HG03025 (cell line): Measurements from ENCODE around the gene MACROD1.
"Not testable (repeated sequence)": the region's sequence is repeated elsewhere in the genome, so short reads cannot be mapped to it uniquely, and the experiment has no call there.

ENCODE experiments used
- ATAC-seq: cut with Tn5 transposase; IDR thresholded peaks from one replicate; pipeline ENCODE4 v1.9.1; 2021; ENCODE audit warnings: mild to moderate bottlenecking, moderate library complexity; ENCODE audit not compliant: unreplicated experiment, low FRiP score

The MACROD1 gene

DNA sequence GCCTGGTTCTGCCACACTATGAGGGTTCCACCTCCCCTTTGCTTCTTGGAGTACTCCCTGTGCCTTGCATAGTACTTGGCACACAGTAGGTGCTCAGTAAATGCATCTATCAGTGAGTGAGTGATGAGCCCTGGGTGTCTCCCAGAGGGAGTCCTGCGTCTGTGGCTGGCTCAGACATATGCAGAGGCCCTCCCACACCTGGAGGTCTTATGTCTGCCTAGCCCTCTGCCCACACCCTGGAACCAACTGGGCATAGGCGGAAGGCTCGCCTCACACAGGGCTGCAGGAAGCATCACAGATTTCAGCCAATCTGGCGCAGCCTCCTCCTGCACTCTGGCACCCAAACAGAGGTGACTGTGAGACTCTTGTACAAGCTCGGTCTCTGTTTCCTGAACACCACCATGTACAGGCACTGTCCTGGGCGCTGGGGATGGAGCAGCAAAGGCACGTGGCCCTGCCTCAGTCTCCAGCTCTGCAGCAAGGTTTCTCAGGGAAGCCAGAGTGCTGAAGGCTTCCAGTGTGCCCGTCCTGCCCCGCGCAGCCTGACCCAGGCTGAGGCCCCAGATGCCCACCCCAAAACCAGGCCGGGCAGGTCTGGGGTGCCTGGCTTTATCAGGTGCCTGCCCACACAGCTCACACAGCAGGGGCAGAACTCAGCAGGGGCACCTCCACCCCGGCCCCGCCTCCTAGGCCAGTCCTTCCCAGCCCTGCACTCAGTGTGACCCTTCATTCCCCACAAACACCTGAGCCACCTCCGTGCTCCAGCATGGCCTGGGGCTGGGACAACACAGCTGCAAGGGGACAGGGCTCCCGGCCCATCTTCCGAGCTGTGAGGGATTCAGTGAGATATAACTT is 103.5 kb downstream of the MACROD1 start:
- no peak for ATAC-seq

DNA sequence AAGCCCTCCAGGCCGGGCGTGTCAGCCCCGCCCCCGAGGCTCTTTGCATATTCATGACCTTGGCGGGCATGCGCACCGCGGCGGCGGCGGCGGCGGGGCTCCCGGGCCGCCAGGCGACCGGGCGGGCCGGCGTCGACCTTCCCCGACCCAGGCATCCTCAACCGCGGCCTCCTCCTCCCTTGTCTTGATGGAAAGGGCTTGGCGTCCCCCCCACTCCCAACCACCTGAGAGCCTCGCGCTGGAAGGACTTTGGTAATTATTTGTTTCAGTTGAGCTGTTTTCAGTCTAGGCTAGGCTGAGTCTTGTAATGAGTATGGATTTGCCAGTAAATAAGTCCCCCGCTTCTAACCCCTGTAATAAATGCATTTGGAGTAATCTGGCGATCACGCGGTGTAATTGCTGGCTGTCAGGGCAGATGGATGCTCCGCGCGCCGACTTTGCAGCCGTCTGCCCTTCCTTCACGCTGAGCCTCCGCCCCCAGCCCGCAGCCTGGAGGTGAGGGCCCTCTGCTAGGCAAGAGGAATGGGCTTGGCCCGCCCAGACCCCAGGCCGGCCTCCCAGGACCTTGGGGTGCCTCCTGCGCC is 105.0 kb downstream of the MACROD1 start:
- no peak for ATAC-seq

GRCh38 chr11:64060263-64060860 is 105.6 kb downstream of the MACROD1 start:
- ATAC-seq: no peak

GRCh38 chr11:64059339-64060140 is 106.4 kb downstream of the MACROD1 start:
- no peak for ATAC-seq

DNA sequence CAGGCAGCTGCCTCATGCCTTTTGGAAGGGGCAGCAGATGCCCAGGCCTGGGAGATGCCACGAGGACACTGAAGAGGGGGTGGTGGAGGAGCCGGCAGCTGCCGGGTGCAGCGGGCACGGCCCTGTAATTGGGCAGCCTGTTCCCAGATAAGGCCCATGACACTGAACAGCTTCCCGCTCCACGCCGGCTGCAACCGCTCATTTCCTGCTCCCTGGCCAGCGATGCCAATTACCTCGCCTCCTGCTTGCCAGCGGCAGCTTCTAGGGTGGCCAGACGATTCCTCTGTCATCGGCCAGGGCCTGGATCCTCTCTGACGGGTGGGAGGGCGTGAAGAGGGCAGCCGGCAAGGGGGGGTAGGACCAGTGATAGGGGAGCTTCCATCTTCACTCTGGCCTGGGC is 107.4 kb downstream of the MACROD1 start:
- no peak for ATAC-seq

GRCh38 chr11:64057890-64058289 is 108.0 kb downstream of the MACROD1 start:
- no peak for ATAC-seq

GRCh38 chr11:64056861-64057260 is 109.1 kb downstream of the MACROD1 start:
- ATAC-seq: no peak

- ATAC-seq: no peak
These were observed 109.6 kb downstream of the MACROD1 start for GRCh38 chr11:64056213-64056785.

- no peak for ATAC-seq
These were observed 110.8 kb downstream of the MACROD1 start for GRCh38 chr11:64055077-64055476.

DNA sequence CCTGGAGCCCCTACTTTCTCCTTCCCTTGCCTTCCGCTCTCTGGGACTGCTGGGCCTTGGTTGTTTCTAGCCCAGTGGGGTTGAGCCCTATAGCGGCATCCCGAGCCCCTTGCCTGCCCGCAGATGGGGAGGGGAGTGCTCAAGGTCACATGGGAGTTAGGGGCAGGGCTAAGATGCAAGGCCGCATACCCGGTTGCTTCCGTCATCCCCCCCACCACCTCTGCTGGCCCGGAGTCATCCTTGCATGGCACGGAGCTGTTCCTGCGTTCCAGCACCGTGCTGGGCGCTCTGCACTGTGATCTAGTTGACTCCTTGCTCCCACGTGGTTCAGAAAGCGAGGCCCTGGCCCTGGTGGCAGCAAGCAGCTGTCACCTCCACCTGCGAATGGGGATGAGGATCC is 112.2 kb downstream of the MACROD1 start:
- ATAC-seq: no peak

DNA sequence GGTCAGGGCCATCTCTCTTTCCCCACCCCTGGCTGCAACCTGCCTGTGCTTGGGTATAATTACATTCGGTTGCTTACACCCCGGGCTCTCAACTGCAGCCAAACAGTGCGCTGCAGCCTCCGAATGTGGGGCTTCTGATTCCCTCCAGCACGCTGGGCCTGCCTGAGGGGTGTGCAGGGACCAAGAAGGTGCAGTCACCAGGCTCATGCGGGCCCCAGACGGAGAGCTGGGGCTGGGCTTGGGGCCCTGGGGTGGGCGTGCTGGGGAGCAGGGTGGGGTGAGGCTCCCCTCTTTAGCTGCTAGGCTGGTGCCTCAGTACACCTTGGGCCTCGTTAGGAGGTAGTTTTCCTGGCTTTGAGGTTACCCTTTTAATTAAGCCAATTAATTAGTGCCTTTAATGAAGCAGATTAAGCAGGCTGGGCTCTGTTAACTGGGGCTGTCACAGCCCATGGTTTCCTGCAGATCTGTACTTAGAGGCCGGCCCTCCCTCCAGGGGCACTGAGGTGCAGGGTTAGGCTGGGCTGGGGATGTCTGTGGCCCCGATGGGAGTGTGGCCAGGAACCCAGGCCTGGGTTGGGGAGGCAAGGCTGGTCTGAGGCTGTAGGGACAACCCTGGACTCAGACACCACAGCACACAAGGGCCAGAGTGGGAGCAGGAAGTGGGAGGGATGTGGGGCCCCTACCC is 112.8 kb downstream of the MACROD1 start:
- no peak for ATAC-seq

DNA sequence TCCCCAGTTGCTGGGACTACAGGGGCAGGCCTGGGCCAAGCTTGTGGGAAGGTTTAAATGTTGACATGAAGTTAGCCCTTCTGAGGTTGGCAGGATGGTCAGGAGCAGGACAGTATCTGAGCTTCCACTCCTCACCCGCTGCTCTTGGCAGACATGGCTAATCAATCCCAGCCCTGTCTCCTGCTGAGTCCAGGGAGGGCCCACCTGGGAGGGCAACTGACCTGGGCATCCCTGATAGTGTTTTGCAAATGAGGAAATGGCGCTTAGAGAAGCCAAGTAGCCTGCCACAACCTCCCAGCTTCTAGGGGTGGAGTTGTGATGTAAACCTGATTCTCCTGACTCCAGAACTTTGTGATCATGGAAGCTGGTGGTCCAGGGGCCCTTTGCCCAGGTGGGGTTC is 113.5 kb downstream of the MACROD1 start:
- ATAC-seq: no peak

DNA sequence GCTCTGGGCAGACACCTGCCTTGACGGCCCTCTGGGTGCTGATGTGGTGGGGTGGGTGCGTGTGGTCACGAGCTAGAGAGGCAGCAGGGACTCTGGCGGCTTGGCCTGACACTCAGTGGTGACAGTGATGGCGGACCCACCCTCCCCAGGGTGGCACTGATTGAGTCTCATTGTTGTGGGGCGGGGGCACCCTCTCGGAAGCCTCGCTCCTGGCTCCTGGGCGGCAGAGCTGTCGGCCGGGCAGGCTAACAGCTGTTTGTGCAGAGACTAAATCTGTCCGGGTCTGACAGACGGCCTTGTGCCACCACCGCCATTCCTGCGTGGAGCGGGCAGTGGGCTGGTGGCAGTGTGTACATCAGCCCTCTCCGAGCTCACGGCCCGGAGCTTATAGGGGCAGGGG is 114.6 kb downstream of the MACROD1 start:
- ATAC-seq: no peak

DNA sequence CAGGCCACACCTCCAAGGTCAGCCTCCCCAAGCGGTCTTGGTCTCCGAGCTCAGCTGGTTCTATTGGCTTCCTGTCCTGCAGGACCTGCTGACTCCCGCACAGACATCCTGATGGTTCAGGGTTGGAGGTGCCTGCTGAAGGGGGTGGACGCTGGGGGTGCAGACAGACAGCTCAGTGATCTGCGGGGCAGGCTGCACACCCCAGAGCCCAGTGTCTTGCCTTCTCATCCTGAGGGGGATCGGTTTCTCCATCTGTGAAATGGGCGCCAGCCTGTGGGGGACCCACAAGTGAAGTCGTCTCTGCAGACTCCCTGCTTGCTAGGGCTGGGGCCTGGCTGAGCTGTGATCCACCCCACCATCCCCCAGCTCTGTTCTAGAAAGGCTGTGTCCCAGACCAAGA is 116.4 kb downstream of the MACROD1 start:
- ATAC-seq: no peak

DNA sequence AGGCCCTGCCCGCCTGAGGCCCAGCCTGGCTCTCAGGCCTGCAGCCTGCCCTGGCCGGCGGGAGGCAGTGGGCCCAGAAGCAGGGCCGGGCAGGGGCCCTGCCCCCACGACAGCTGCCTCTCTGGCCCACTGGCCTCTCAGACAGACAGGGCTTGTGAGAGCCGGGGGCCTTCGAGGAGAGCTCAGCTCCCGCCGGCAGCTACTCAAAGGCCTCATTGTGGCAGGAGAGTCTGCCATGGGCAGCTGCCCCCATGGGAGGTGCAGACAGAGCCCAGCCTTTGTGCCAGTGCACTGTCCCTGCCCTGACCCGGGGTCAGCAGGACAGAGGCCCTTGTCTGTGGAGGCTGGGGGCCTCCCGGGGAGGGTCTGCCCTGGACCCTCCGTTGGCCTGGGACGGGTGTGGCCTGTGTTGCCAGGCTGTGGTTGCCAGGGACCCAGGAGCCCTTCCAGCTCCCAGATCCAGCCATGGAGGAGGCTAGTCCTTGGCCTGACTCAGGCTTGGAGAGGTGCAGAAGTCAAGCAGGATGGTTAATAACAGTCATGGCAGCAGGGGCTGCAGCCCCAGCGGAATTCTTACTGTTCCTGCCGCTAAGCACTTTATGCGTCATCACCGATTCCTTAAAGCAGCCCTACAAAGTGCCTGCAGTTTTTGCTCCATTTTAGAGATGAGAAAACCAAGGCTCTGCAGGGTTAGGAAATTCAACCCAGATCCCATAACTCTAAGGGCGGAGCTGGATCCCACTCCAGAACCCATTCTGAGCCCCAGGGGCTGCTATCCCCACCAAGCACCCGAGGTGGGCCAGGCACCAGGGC is 117.7 kb downstream of the MACROD1 start:
- ATAC-seq: no peak

DNA sequence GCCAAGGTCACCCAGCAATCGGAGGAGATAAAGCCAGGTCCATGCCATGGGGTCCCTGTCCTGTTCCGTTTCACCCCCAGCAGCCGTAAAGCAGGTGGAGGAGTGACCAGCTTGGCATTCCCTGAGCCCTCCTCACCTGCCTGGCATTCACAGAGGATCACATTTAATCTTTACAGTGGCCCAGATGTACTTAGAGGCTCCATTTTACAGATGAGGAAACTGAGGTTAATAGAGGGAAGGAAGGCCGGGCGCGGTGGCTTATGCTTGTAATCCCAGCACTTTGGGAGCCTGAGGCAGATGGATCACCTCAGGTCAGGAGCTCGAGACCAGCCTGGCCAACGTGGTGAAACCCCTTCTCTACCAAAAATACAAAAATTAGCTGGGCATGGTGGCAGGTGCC is 118.5 kb downstream of the MACROD1 start:
- not testable (repeated sequence) for ATAC-seq

DNA sequence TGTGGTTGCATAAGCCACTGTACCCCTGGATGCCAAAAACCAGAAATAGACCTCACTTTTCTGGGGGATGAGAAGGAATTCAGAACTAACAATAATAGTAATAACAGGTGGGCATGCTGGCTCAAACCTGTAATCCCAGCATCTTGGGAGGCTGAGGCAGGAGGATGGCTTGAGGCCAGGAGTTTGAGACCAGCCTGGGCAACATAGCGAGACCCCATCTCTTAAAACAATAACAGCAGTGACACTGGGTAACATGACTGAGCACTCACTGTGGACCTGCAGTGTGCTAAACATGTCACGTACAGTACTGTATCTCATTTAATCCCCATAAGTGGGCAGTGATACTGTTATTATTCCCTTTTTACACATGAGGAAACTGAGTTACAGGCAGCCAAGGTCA is 120.2 kb downstream of the MACROD1 start:
- no peak for ATAC-seq

- ATAC-seq: no peak
These were observed 121.1 kb downstream of the MACROD1 start for GRCh38 chr11:64044730-64045393.

- ATAC-seq: no peak
These were observed 122.4 kb downstream of the MACROD1 start for GRCh38 chr11:64043545-64043944.
